HepG2 (cell line): Measurements from ENCODE around the gene COLEC12. TPM values are rescaled to one million over a fixed set of nuclear protein-coding genes. Genes with fewer than 3 reads are reported as not detected.

Experiments used
- ATAC-seq: fragments of 200-7000 bp; cut with Tn5 transposase; 3 replicates; pipeline ENCODE4 v1.9.1; 2020; ENCODE audit warnings: mild to moderate bottlenecking, moderate library complexity
- BruUV-seq: library from RNA; stranded (reverse); fragments of 400-500 nt; replicated peaks from 2 replicates; lab custom pipeline; 2021; lab: Mats Ljungman, UMichigan
- CTCF ChIA-PET: fragments of 300-600 bp; formaldehyde crosslinking; extraction: SDS; loops from one replicate; lab custom pipeline; 2021; ENCODE audit warnings: low total read pairs, inconsistent platforms, low intra/inter-chr PET ratio; lab: Yijun Ruan, JAX
- POLR2A ChIA-PET: fragments of 350-600 bp; sonication (Branson Sonifier 250); formaldehyde crosslinking; loops from one replicate; lab custom pipeline; 2020; ENCODE audit warnings: antibody characterized with exemption, inconsistent platforms; lab: Yijun Ruan, JAX
- DNase-seq: peaks from one replicate; pipeline ENCODE4 v3.0.0-alpha.2; 2015; ENCODE audit warnings: low spot score
- FAIRE-seq: peaks from 3 replicates; lab custom pipeline; 2011; peaks lifted over from hg19 to GRCh38; lab: Jason Lieb, UNC
- H2AFZ ChIP-seq: one replicate; pipeline ENCODE4 v1.6.1; 2011; ENCODE audit warnings: low read length, inconsistent platforms
- H3K27ac ChIP-seq: fragments of 300-600 bp; 3 replicates; pipeline ENCODE4 v1.8.0; 2011; ENCODE audit warnings: mixed run types, mild to moderate bottlenecking, mixed read lengths, low read length, inconsistent platforms; ENCODE audit not compliant: insufficient read depth; ENCODE audit errors: extremely low read length
- H3K27me3 ChIP-seq, 2 experiments: fragments of 200-600 bp in 1 of 2; 2 replicates in 1 of 2; 3 replicates in 1 of 2; pipeline versions ENCODE4 v1.6.0 to v1.8.0; 2011; ENCODE audit warnings: low read length in 2 of 2, mild to moderate bottlenecking in 2 of 2, moderate library complexity in 2 of 2, inconsistent platforms in 1 of 2; ENCODE audit not compliant: insufficient read depth in 2 of 2, control insufficient read depth in 1 of 2
- H3K36me3 ChIP-seq, 2 experiments: fragments of 200-600 bp in 1 of 2; replicated peaks in 1 of 2; 2 replicates in 1 of 2; 3 replicates in 1 of 2; pipeline versions ENCODE4 v1.5.1 to v1.8.0; 2011; ENCODE audit warnings: low read length in 2 of 2, inconsistent platforms in 1 of 2; ENCODE audit not compliant: insufficient read depth in 2 of 2, control insufficient read depth in 1 of 2
- H3K4me1 ChIP-seq: 2 replicates; pipeline ENCODE4 v1.5.1; 2012; ENCODE audit warnings: low read length, inconsistent platforms; ENCODE audit not compliant: insufficient read depth
- H3K4me2 ChIP-seq: 2 replicates; pipeline ENCODE4 v1.6.0; 2011; ENCODE audit warnings: low read depth, low read length, inconsistent platforms
- H3K4me3 ChIP-seq, 3 experiments: fragments of 200-600 bp in 1 of 3; sonication (generic), shearing (Covaris generic) in 1 of 3; replicated peaks in 1 of 3; 2 replicates each; pipeline ENCODE4 v1.5.1; 2011 to 2016; ENCODE audit warnings: low read length in 3 of 3, inconsistent platforms in 2 of 3, low read depth in 2 of 3, mild to moderate bottlenecking in 2 of 3, control low read depth in 1 of 3, mixed read lengths in 1 of 3; ENCODE audit not compliant: insufficient read depth in 1 of 3
- H3K79me2 ChIP-seq: one replicate; pipeline ENCODE4 v1.6.1; 2011; ENCODE audit warnings: low read length, inconsistent platforms; ENCODE audit not compliant: insufficient read depth
- H3K9ac ChIP-seq: 2 replicates; pipeline ENCODE4 v1.6.0; 2011; ENCODE audit warnings: mild to moderate bottlenecking, low read depth, low read length, inconsistent platforms; ENCODE audit not compliant: insufficient read depth
- H3K9me3 ChIP-seq: 2 replicates; pipeline ENCODE4 v1.5.1; 2012; ENCODE audit warnings: mild to moderate bottlenecking, low read length
- H4K20me1 ChIP-seq: 2 replicates; pipeline ENCODE4 v1.6.0; 2011; ENCODE audit warnings: inconsistent platforms, mild to moderate bottlenecking, low read length, moderate library complexity; ENCODE audit not compliant: insufficient read depth
- BHLHE40 ChIP-seq: IDR thresholded peaks from 2 replicates; pipeline ENCODE4 v1.6.1; 2011; ENCODE audit warnings: low read length, improper control_type of control experiment
- CEBPB ChIP-seq: IDR thresholded peaks from 2 replicates; pipeline ENCODE4 v1.6.1; 2011; ENCODE audit warnings: low read depth, low read length, improper control_type of control experiment, borderline replicate concordance
- HNF4A ChIP-seq: sonication (generic); formaldehyde crosslinking; IDR thresholded peaks from 2 replicates; pipeline ENCODE4 v1.4.0; 2020; ENCODE audit warnings: missing genetic modification reagents
- MAX ChIP-seq: IDR thresholded peaks from 2 replicates; pipeline ENCODE4 v1.6.1; 2012; ENCODE audit warnings: inconsistent platforms
- PATZ1 ChIP-seq: sonication (generic); formaldehyde crosslinking; IDR thresholded peaks from 2 replicates; pipeline ENCODE4 v1.4.0; 2020; ENCODE audit warnings: missing genetic modification reagents
- RORA ChIP-seq: sonication (generic); formaldehyde crosslinking; IDR thresholded peaks from 2 replicates; pipeline ENCODE4 v1.5.0; 2020; ENCODE audit warnings: mild to moderate bottlenecking, missing genetic modification reagents, moderate library complexity
- ZC3H4 ChIP-seq: sonication (generic); formaldehyde crosslinking; IDR thresholded peaks from 2 replicates; pipeline ENCODE4 v1.4.0; 2020; ENCODE audit warnings: missing genetic modification reagents, borderline replicate concordance
- ZNF557 ChIP-seq: sonication (generic); formaldehyde crosslinking; IDR thresholded peaks from 2 replicates; pipeline ENCODE4 v1.4.0; 2020; ENCODE audit warnings: missing genetic modification reagents
- ZNF598 ChIP-seq: sonication (generic); formaldehyde crosslinking; IDR thresholded peaks from 2 replicates; pipeline ENCODE4 v1.5.1; 2020; ENCODE audit warnings: mild to moderate bottlenecking, missing genetic modification reagents, borderline replicate concordance
- ZNF790 ChIP-seq: sonication (generic); formaldehyde crosslinking; IDR thresholded peaks from 2 replicates; pipeline ENCODE4 v1.8.0; 2022; ENCODE audit warnings: missing genetic modification reagents, mild to moderate bottlenecking, borderline replicate concordance
- WGBS: methylation state at CpG from one replicate; pipeline ENCODE4 v1.1.6; 2017; ENCODE audit warnings: low lambda C conversion rate; 5-methylcytosine and 5-hydroxymethylcytosine counted together
- in situ Hi-C: cut with HindIII; loops from 2 replicates; pipeline ENCODE4 v1.10.0; 2017; ENCODE audit warnings: low pct_unique_long_range_greater_than_20kb; ENCODE audit not compliant: extremely low pct_ligation_motif_present
- intact Hi-C: fragments of 100-400 bp; cut with micrococcal nuclease; formaldehyde crosslinking; loops from one replicate; pipeline ENCODE4 v1.10.0; 2022; ENCODE audit not compliant: unreplicated experiment
- polyA plus RNA-seq, 8 experiments: library from polyadenylated mRNA; depleted of rRNA in 3 of 8; stranded (reverse) in 7 of 8; unstranded in 1 of 8; fragments of >200 nt; fragmentation: Illumina TruSeq in 4 of 8; extraction: Trizol in 4 of 8; gene quantifications; 2 replicates each; pipeline versions ENCODE4 v1.2.1 to v1.2.3, GENCODE V29; 2011 to 2016; ENCODE audit warnings: low read depth in 4 of 8, missing spikeins in 1 of 8, mixed read lengths in 1 of 8; ENCODE audit not compliant: insufficient read depth in 1 of 8
- total RNA-seq, 5 experiments: library from RNA; depleted of rRNA; stranded (reverse); fragments of >200 nt; fragmentation: Illumina TruSeq; extraction: Trizol; gene quantifications; 2 replicates each; pipeline ENCODE4 v1.2.3, GENCODE V29; 2016; ENCODE audit warnings: low read depth in 1 of 5
- TF ChIP-seq, protein P1 (sequence below): sonication (generic); formaldehyde crosslinking; IDR thresholded peaks from 2 replicates; pipeline ENCODE4 v1.4.0; 2020; ENCODE audit warnings: mild to moderate bottlenecking, missing genetic modification reagents
- TF ChIP-seq, protein P2 (sequence below): IDR thresholded peaks from 2 replicates; pipeline ENCODE4 v1.6.1; 2016; ENCODE audit warnings: missing compliant biosample characterization, missing genetic modification reagents, borderline replicate concordance

COLEC12 gene
- total and polyA plus RNA-seq, 2 of the 13 experiments (the other 11 are each of a cell fraction or from before 2014, with no cell fraction given): 0.02 to 0.11 TPM

DNA sequence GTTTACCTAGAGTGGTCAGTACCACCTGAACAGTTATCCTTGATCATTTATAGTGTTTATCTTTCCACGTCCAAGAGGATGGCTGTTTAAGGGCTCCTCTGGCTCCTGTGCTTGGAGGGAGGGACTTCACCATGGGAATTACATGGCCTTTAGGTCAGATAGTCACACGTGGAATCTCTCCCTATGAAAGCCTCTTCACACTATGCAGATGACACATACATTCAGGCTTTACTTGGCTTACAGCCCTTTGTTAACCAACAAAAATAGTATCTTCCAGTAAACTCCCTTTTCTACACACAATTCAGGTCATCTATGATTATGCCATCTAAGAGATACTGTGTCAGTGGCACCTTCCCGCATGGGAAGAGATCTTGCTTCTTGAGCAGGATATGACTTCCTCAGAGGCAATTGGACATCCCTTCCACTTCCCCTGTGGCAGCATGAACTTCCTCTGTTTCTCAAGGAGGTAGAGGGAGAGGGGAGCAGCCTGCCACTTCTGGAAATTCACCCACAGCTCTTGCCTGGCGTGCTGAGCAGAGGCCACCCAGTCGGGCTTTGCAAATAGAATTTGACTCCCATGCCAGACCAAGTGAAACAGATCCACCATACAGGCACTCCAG is 53.5 kb downstream of the COLEC12 start:
- Histone ChIP-seq H3K79me2 (no peaks in the 10 kb centered on the region), H3K4me1 (peaks cover 7% of the 10 kb centered on the region), H3K27me3 (no peaks in the 10 kb centered on the region), H3K27ac (no peak overlapping the region), H2AFZ (no peak overlapping the region), H3K4me3 (no peak overlapping the region), H3K4me2 (no peak overlapping the region), H4K20me1 (no peaks in the 10 kb centered on the region), H3K9me3 (no peaks in the 10 kb centered on the region; the same call in 1 of the 2 replicates), H3K36me3 (no peaks in the 10 kb centered on the region), H3K9ac (no peak overlapping the region)
- POLR2A ChIA-PET: no interaction called here
- WGBS: 44% methylated on average over 3 of the region's 5 CpGs
- BruUV-seq: no TSS peak
- no peak for DNase-seq
- ATAC-seq: no peak
- no peak for FAIRE-seq
- in situ Hi-C loops: no loop called here
- CTCF ChIA-PET: no interaction called here
- intact Hi-C loops: no loop called here
- TF ChIP-seq, protein P1, sequence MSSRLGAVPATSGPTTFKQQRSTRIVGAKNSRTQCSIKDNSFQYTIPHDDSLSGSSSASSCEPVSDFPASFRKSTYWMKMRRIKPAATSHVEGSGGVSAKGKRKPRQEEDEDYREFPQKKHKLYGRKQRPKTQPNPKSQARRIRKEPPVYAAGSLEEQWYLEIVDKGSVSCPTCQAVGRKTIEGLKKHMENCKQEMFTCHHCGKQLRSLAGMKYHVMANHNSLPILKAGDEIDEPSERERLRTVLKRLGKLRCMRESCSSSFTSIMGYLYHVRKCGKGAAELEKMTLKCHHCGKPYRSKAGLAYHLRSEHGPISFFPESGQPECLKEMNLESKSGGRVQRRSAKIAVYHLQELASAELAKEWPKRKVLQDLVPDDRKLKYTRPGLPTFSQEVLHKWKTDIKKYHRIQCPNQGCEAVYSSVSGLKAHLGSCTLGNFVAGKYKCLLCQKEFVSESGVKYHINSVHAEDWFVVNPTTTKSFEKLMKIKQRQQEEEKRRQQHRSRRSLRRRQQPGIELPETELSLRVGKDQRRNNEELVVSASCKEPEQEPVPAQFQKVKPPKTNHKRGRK: no peak
- no peak for TF ChIP-seq BHLHE40
- no peak for TF ChIP-seq RORA
- no peak for TF ChIP-seq HNF4A (CRISPR knock-in tag)
- TF ChIP-seq ZNF598 (CRISPR knock-in tag): no peak

DNA sequence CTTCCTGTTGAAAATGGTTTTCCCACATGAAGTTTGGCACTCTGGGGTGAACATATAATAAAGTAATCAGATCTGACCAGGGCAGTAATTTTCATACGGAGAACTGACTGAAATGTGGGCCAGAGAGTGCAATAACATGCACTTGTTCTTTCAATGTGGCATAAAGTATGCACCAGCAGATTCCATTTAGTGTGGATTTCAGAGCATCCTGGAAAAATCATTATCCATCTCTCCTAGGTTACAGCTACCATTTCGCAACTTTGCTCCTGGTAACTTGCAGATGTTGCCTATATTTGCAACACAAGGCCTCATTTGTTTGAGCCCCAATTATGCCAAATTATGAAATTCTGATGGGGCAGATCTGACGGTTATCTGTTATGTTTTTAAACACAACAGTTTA is 55.4 kb downstream of the COLEC12 start:
- no peak for DNase-seq
- H3K36me3 ChIP-seq: no peaks in the 10 kb centered on the region
- FAIRE-seq: no peak
- H3K4me3 ChIP-seq: no peak overlapping the region
- ChIA-PET POLR2A (no interaction called here), CTCF (no interaction called here)
- no peak overlapping the region for H3K9ac ChIP-seq
- no TSS peak for BruUV-seq
- in situ Hi-C loops: no loop called here
- H3K27ac ChIP-seq: no peak overlapping the region
- no peak overlapping the region for H3K4me2 ChIP-seq
- peaks cover 7% of the 10 kb centered on the region for H3K4me1 ChIP-seq
- no peaks in the 10 kb centered on the region for H4K20me1 ChIP-seq
- H3K9me3 ChIP-seq: no peaks in the 10 kb centered on the region
- ATAC-seq: no peak
- 50% methylated on average over 3 of the region's 3 CpGs for WGBS
- no peak overlapping the region for H2AFZ ChIP-seq
- intact Hi-C loops: no loop called here
- no peaks in the 10 kb centered on the region for H3K79me2 ChIP-seq
- no peak for TF ChIP-seq PATZ1 (CRISPR knock-in tag)
- no peak for TF ChIP-seq MAX
- no peak for TF ChIP-seq ZNF557
- TF ChIP-seq CEBPB: peak; percentile 70
- TF ChIP-seq, protein P2, sequence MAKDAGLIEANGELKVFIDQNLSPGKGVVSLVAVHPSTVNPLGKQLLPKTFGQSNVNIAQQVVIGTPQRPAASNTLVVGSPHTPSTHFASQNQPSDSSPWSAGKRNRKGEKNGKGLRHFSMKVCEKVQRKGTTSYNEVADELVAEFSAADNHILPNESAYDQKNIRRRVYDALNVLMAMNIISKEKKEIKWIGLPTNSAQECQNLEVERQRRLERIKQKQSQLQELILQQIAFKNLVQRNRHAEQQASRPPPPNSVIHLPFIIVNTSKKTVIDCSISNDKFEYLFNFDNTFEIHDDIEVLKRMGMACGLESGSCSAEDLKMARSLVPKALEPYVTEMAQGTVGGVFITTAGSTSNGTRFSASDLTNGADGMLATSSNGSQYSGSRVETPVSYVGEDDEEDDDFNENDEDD (CRISPR knock-in tag): no peak
- TF ChIP-seq ZNF790 (CRISPR knock-in tag): no peak
- TF ChIP-seq ZC3H4 (CRISPR knock-in tag): no peak
- no peaks in the 10 kb centered on the region for H3K27me3 ChIP-seq
